ENCODE results near the gene MIAT. TPM values are rescaled to one million over a fixed set of nuclear protein-coding genes. Genes with fewer than 3 reads are reported as not detected.

The MIAT gene
- total and polyA plus RNA-seq, 2 donors (not counting 3 experiments of a cell fraction or from before 2014, with no cell fraction given), result 0.03 to 0.80 TPM

- Histone ChIP-seq H4K20me1 (replicated peaks; ENCODE audit: control insufficient read depth, extremely low read depth, insufficient read depth, low read length) (no peaks in the 10 kb centered on the region), H3K9me1 (replicated peaks; ENCODE audit: control insufficient read depth, extremely low read depth, insufficient read depth, low read length) (no peaks in the 10 kb centered on the region), H3K9ac (replicated peaks; ENCODE audit: extremely low read depth, insufficient read depth, low read length) (no peak overlapping the region), H3K9me3 (replicated peaks; ENCODE audit: control insufficient read depth, insufficient read depth, low read length) (no peaks in the 10 kb centered on the region), H3K4me1 (ENCODE audit: control insufficient read depth, extremely low read depth, insufficient read depth, low read length) (no peaks in the 10 kb centered on the region), H3K79me2 (ENCODE audit: control insufficient read depth, insufficient read depth, low read length) (no peaks in the 10 kb centered on the region), H3K4me2 (ENCODE audit: insufficient read depth, low read length) (no peak overlapping the region), H3K27me3 (ENCODE audit: control insufficient read depth in 2 of 2, insufficient read depth in 2 of 2, low read length in 2 of 2) (peaks cover 0 to 5% of the 10 kb centered on the region in 2 experiments), H2AFZ (ENCODE audit: low read depth, low read length) (no peak overlapping the region), H3K4me3 (replicated peaks in 1 of 3; ENCODE audit: insufficient read depth in 1 of 3, low read depth in 1 of 3, low read length in 3 of 3) (no peak overlapping the region), H3K27ac (ENCODE audit: insufficient read depth, low read depth, low read length) (no peak overlapping the region), H3K36me3 (ENCODE audit: control insufficient read depth in 2 of 2, extremely low read depth in 1 of 2, insufficient read depth in 2 of 2, low read length in 2 of 2) (no peaks in the 10 kb centered on the region)
- ChIA-PET CTCF (no interaction called here), POLR2A (no interaction called here)
- DNase-seq (ENCODE audit: low read depth, low spot score) (no peak), FAIRE-seq (no peak)
- intact Hi-C loops (cut with micrococcal nuclease), result no loop called here
- TF ChIP-seq POLR2A (IDR thresholded peaks at IDR 0.05; ENCODE audit: low read depth, low read length) (no peak), EZH2 (IDR thresholded peaks at IDR 0.05; ENCODE audit: borderline replicate concordance, low read depth, low read length, severe bottlenecking) (no peak), JUN (IDR thresholded peaks at IDR 0.05; ENCODE audit: borderline replicate concordance, insufficient read depth, insufficient read length, low read depth) (no peak), POLR2AphosphoS5 (IDR thresholded peaks at IDR 0.05; ENCODE audit: insufficient read depth, low read depth, low read length) (no peak), FOS (IDR thresholded peaks at IDR 0.05; ENCODE audit: borderline replicate concordance, insufficient read depth, low read length) (no peak), CTCF (IDR thresholded peaks at IDR 0.05; ENCODE audit: extremely low read depth in 1 of 2, insufficient read depth in 1 of 2, low read depth in 1 of 2, low read length in 2 of 2) (no peak), MAX (IDR thresholded peaks at IDR 0.05; ENCODE audit: insufficient read depth, insufficient read length) (no peak), GATA2 (IDR thresholded peaks at IDR 0.05; ENCODE audit: insufficient read depth, insufficient read length, low read depth, low read length) (no peak), MYC (IDR thresholded peaks at IDR 0.05; ENCODE audit: low read depth, low read length) (no peak)
- BruUV-seq (replicated peaks), result no TSS peak
- dilution Hi-C loops (cut with MboI; ENCODE audit: extremely low pct_ligation_motif_present, low sequenced_read_pairs), result no loop called here
Measured at GRCh38 chr22:26619510-26619909, 37.9 kb upstream of the MIAT start.
